HepG2 (cell line): ENCODE results near the gene RELL1. TPM values are rescaled to one million over a fixed set of nuclear protein-coding genes. Genes with fewer than 3 reads are reported as not detected.

Source experiments
- ATAC-seq: fragments of 200-7000 bp; cut with Tn5 transposase; 3 replicates; pipeline ENCODE4 v1.9.1; 2020; ENCODE audit warnings: mild to moderate bottlenecking, moderate library complexity
- BruUV-seq: library from RNA; stranded (reverse); fragments of 400-500 nt; replicated peaks from 2 replicates; lab custom pipeline; 2021; lab: Mats Ljungman, UMichigan
- CTCF ChIA-PET: fragments of 300-600 bp; formaldehyde crosslinking; extraction: SDS; loops from one replicate; lab custom pipeline; 2021; ENCODE audit warnings: low total read pairs, inconsistent platforms, low intra/inter-chr PET ratio; lab: Yijun Ruan, JAX
- POLR2A ChIA-PET: fragments of 350-600 bp; sonication (Branson Sonifier 250); formaldehyde crosslinking; loops from one replicate; lab custom pipeline; 2020; ENCODE audit warnings: antibody characterized with exemption, inconsistent platforms; lab: Yijun Ruan, JAX
- DNase-seq: peaks from one replicate; pipeline ENCODE4 v3.0.0-alpha.2; 2015; ENCODE audit warnings: low spot score
- FAIRE-seq: peaks from 3 replicates; lab custom pipeline; 2011; peaks lifted over from hg19 to GRCh38; lab: Jason Lieb, UNC
- H2AFZ ChIP-seq: one replicate; pipeline ENCODE4 v1.6.1; 2011; ENCODE audit warnings: low read length, inconsistent platforms
- H3K27ac ChIP-seq: fragments of 300-600 bp; 3 replicates; pipeline ENCODE4 v1.8.0; 2011; ENCODE audit warnings: mixed run types, mild to moderate bottlenecking, mixed read lengths, low read length, inconsistent platforms; ENCODE audit not compliant: insufficient read depth; ENCODE audit errors: extremely low read length
- H3K27me3 ChIP-seq, 2 experiments: fragments of 200-600 bp in 1 of 2; 2 replicates in 1 of 2; 3 replicates in 1 of 2; pipeline versions ENCODE4 v1.6.0 to v1.8.0; 2011; ENCODE audit warnings: low read length in 2 of 2, mild to moderate bottlenecking in 2 of 2, moderate library complexity in 2 of 2, inconsistent platforms in 1 of 2; ENCODE audit not compliant: insufficient read depth in 2 of 2, control insufficient read depth in 1 of 2
- H3K36me3 ChIP-seq, 2 experiments: fragments of 200-600 bp in 1 of 2; replicated peaks in 1 of 2; 2 replicates in 1 of 2; 3 replicates in 1 of 2; pipeline versions ENCODE4 v1.5.1 to v1.8.0; 2011; ENCODE audit warnings: low read length in 2 of 2, inconsistent platforms in 1 of 2; ENCODE audit not compliant: insufficient read depth in 2 of 2, control insufficient read depth in 1 of 2
- H3K4me1 ChIP-seq: 2 replicates; pipeline ENCODE4 v1.5.1; 2012; ENCODE audit warnings: low read length, inconsistent platforms; ENCODE audit not compliant: insufficient read depth
- H3K4me2 ChIP-seq: 2 replicates; pipeline ENCODE4 v1.6.0; 2011; ENCODE audit warnings: low read depth, low read length, inconsistent platforms
- H3K4me3 ChIP-seq, 3 experiments: fragments of 200-600 bp in 1 of 3; sonication (generic), shearing (Covaris generic) in 1 of 3; replicated peaks in 1 of 3; 2 replicates each; pipeline ENCODE4 v1.5.1; 2011 to 2016; ENCODE audit warnings: low read length in 3 of 3, inconsistent platforms in 2 of 3, low read depth in 2 of 3, mild to moderate bottlenecking in 2 of 3, control low read depth in 1 of 3, mixed read lengths in 1 of 3; ENCODE audit not compliant: insufficient read depth in 1 of 3
- H3K79me2 ChIP-seq: one replicate; pipeline ENCODE4 v1.6.1; 2011; ENCODE audit warnings: low read length, inconsistent platforms; ENCODE audit not compliant: insufficient read depth
- H3K9ac ChIP-seq: 2 replicates; pipeline ENCODE4 v1.6.0; 2011; ENCODE audit warnings: mild to moderate bottlenecking, low read depth, low read length, inconsistent platforms; ENCODE audit not compliant: insufficient read depth
- H3K9me3 ChIP-seq: 2 replicates; pipeline ENCODE4 v1.5.1; 2012; ENCODE audit warnings: mild to moderate bottlenecking, low read length
- H4K20me1 ChIP-seq: 2 replicates; pipeline ENCODE4 v1.6.0; 2011; ENCODE audit warnings: inconsistent platforms, mild to moderate bottlenecking, low read length, moderate library complexity; ENCODE audit not compliant: insufficient read depth
- CBFB ChIP-seq: sonication (generic); formaldehyde crosslinking; IDR thresholded peaks from 2 replicates; pipeline ENCODE4 v1.4.0; 2020; ENCODE audit warnings: missing genetic modification reagents
- E2F5 ChIP-seq: sonication (generic); formaldehyde crosslinking; conservative IDR thresholded peaks from 2 replicates; pipeline ENCODE4 v1.4.0; 2020; ENCODE audit warnings: missing genetic modification reagents
- GFI1 ChIP-seq: sonication (generic); formaldehyde crosslinking; IDR thresholded peaks from 2 replicates; pipeline ENCODE4 v1.5.0; 2020; ENCODE audit warnings: missing genetic modification reagents, mild to moderate bottlenecking, borderline replicate concordance
- HNF4G ChIP-seq, 2 experiments: sonication (generic) in 1 of 2; formaldehyde crosslinking in 1 of 2; IDR thresholded peaks; 2 replicates each; pipeline versions ENCODE4 v1.4.0 to v1.6.1; 2011 to 2020; ENCODE audit warnings: borderline replicate concordance in 2 of 2, low read depth in 2 of 2, mild to moderate bottlenecking in 2 of 2, low read length in 1 of 2, missing genetic modification reagents in 1 of 2, moderate library complexity in 1 of 2
- JUN ChIP-seq: sonication (generic); formaldehyde crosslinking; IDR thresholded peaks from 2 replicates; pipeline ENCODE4 v1.4.0; 2020; ENCODE audit warnings: mild to moderate bottlenecking, missing genetic modification reagents
- PITX1 ChIP-seq: sonication (generic); formaldehyde crosslinking; IDR thresholded peaks from 2 replicates; pipeline ENCODE4 v1.5.1; 2020; ENCODE audit warnings: mild to moderate bottlenecking, missing genetic modification reagents
- ZBTB3 ChIP-seq: sonication (generic); formaldehyde crosslinking; IDR thresholded peaks from 2 replicates; pipeline ENCODE4 v1.4.0; 2020; ENCODE audit warnings: low read depth, mild to moderate bottlenecking, moderate library complexity, missing genetic modification reagents, borderline replicate concordance
- ZFX ChIP-seq: sonication (generic); formaldehyde crosslinking; IDR thresholded peaks from 2 replicates; pipeline ENCODE4 v1.4.0; 2020; ENCODE audit warnings: mild to moderate bottlenecking, low read depth, missing genetic modification reagents, moderate library complexity
- ZNF615 ChIP-seq: sonication (generic); formaldehyde crosslinking; IDR thresholded peaks from 2 replicates; pipeline ENCODE4 v1.5.0; 2020; ENCODE audit warnings: mild to moderate bottlenecking, missing genetic modification reagents, borderline replicate concordance
- ZNF674 ChIP-seq: sonication (generic); formaldehyde crosslinking; IDR thresholded peaks from 2 replicates; pipeline ENCODE4 v1.5.0; 2020; ENCODE audit warnings: low read depth, mild to moderate bottlenecking, missing genetic modification reagents
- in situ Hi-C: cut with HindIII; loops from 2 replicates; pipeline ENCODE4 v1.10.0; 2017; ENCODE audit warnings: low pct_unique_long_range_greater_than_20kb; ENCODE audit not compliant: extremely low pct_ligation_motif_present
- intact Hi-C: fragments of 100-400 bp; cut with micrococcal nuclease; formaldehyde crosslinking; loops from one replicate; pipeline ENCODE4 v1.10.0; 2022; ENCODE audit not compliant: unreplicated experiment
- polyA plus RNA-seq, 8 experiments: library from polyadenylated mRNA; depleted of rRNA in 3 of 8; stranded (reverse) in 7 of 8; unstranded in 1 of 8; fragments of >200 nt; fragmentation: Illumina TruSeq in 4 of 8; extraction: Trizol in 4 of 8; gene quantifications; 2 replicates each; pipeline versions ENCODE4 v1.2.1 to v1.2.3, GENCODE V29; 2011 to 2016; ENCODE audit warnings: low read depth in 4 of 8, missing spikeins in 1 of 8, mixed read lengths in 1 of 8; ENCODE audit not compliant: insufficient read depth in 1 of 8
- total RNA-seq, 5 experiments: library from RNA; depleted of rRNA; stranded (reverse); fragments of >200 nt; fragmentation: Illumina TruSeq; extraction: Trizol; gene quantifications; 2 replicates each; pipeline ENCODE4 v1.2.3, GENCODE V29; 2016; ENCODE audit warnings: low read depth in 1 of 5
- TF ChIP-seq, protein P1 (sequence below): sonication (generic); formaldehyde crosslinking; IDR thresholded peaks from 2 replicates; pipeline ENCODE4 v1.5.1; 2020; ENCODE audit warnings: mild to moderate bottlenecking, missing genetic modification reagents

The RELL1 gene
- total and polyA plus RNA-seq, 2 of the 13 experiments (the other 11 are each of a cell fraction or from before 2014, with no cell fraction given) = 8.4 to 58.4 TPM

DNA sequence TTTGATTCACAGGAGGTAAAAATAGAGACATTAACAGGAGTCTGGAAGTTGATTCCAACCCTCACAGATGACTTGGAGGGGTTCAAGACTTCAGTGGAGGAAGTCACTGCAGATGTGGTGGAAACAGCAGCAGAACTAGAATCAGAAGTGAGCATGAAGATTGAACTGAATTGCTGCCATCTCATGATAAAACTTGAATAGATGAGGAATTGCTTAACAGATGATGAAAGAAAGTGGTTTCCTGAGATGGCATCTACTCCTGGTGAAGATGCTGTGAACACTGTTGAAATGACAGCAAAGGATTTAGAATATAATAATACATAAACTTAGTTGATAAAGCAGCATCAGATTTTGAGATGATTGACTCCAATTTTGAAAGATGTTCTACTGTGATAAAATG, 76.5 kb downstream of the RELL1 start:
- Histone ChIP-seq H3K4me1 (no peaks in the 10 kb centered on the region), H3K27me3 (no peaks in the 10 kb centered on the region), H3K4me3 (no peak overlapping the region), H4K20me1 (no peaks in the 10 kb centered on the region), H3K36me3 (peaks cover 1 to 11% of the 10 kb centered on the region in 2 experiments; a peak in 2 of 5 replicates)
- in situ Hi-C loops = no loop called here
- CTCF ChIA-PET = no interaction called here
- TF ChIP-seq CBFB (CRISPR knock-in tag) (no peak), ZNF615 (CRISPR knock-in tag) (no peak), GFI1 (CRISPR knock-in tag) (no peak), ZFX (no peak), ZNF674 (CRISPR knock-in tag) (no peak), JUN (CRISPR knock-in tag) (no peak), HNF4G (IDR thresholded peaks at IDR 0.05; ENCODE audit: borderline replicate concordance, low read depth, low read length) (no peak), HNF4G (CRISPR knock-in tag; IDR thresholded peaks at IDR 0.05; ENCODE audit: borderline replicate concordance, low read depth) (no peak), PITX1 (CRISPR knock-in tag) (no peak), ZBTB3 (CRISPR knock-in tag) (no peak), E2F5 (no peak)
- TF ChIP-seq, protein P1, sequence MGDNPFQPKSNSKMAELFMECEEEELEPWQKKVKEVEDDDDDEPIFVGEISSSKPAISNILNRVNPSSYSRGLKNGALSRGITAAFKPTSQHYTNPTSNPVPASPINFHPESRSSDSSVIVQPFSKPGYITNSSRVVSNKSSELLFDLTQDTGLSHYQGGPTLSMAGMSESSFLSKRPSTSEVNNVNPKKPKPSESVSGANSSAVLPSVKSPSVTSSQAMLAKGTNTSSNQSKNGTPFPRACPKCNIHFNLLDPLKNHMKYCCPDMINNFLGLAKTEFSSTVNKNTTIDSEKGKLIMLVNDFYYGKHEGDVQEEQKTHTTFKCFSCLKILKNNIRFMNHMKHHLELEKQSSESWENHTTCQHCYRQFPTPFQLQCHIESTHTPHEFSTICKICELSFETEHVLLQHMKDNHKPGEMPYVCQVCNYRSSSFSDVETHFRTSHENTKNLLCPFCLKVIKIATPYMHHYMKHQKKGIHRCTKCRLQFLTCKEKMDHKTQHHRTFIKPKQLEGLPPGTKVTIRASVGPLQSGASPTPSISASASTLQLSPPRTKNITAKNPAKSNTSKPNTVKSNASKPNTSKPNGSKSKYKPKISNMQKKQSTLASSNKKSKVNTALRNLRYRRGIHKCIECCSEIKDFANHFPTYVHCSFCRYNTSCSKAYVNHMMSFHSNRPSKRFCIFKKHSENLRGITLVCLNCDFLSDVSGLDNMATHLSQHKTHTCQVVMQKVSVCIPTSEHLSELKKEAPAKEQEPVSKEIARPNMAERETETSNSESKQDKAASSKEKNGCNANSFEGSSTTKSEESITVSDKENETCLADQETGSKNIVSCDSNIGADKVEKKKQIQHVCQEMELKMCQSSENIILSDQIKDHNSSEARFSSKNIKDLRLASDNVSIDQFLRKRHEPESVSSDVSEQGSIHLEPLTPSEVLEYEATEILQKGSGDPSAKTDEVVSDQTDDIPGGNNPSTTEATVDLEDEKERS = no peak
- TF ChIP-seq, all 625 proteins: peak for 0
- intact Hi-C loops = no loop called here
- BruUV-seq = no TSS peak
- no peak for FAIRE-seq
- H3K27ac ChIP-seq = no peak overlapping the region
- H3K9me3 ChIP-seq = no peaks in the 10 kb centered on the region
- H2AFZ ChIP-seq = no peak overlapping the region
- no peak overlapping the region for H3K4me2 ChIP-seq
- no peak for ATAC-seq
- POLR2A ChIA-PET = no interaction called here
- H3K9ac ChIP-seq = no peak overlapping the region
- no peaks in the 10 kb centered on the region for H3K79me2 ChIP-seq
- no peak for DNase-seq
